Activated naive CD8-positive, alpha-beta T cell treated with anti-CD3 and anti-CD28 coated beads, Interleukin-2, amount 10 ng/mL, durations not matched to agents 7 days and 5 days (primary cell): ENCODE data around the gene AGXT. TPM values are rescaled to one million over a fixed set of nuclear protein-coding genes. Genes with fewer than 3 reads are reported as not detected.

Experiments
- ATAC-seq: fragments of 150-1000 bp; cut with Tn5 transposase; one replicate; pipeline ENCODE4 v1.10.0; 2021; ENCODE audit warnings: low read depth, moderate library complexity
- POLR2A ChIA-PET: fragments of 350-600 bp; sonication (Branson Sonifier 250); formaldehyde crosslinking; loops from one replicate; lab custom pipeline; 2021; ENCODE audit warnings: antibody characterized with exemption; lab: Charles Lee
- DNase-seq: peaks from one replicate; pipeline ENCODE4 v3.0.0; 2021
- H3K27ac Mint-ChIP-seq: one replicate; pipeline ENCODE4 v1.8.0; 2022; ENCODE audit warnings: mild to moderate bottlenecking, mixed read lengths
- H3K27me3 Mint-ChIP-seq: one replicate; pipeline ENCODE4 v1.8.0; 2022; ENCODE audit warnings: mild to moderate bottlenecking, moderate library complexity, mixed read lengths
- H3K36me3 Mint-ChIP-seq: one replicate; pipeline ENCODE4 v1.8.0; 2021; ENCODE audit warnings: mild to moderate bottlenecking, mixed read lengths
- H3K4me1 Mint-ChIP-seq: one replicate; pipeline ENCODE4 v1.8.0; 2021; ENCODE audit warnings: mixed read lengths
- H3K4me3 Mint-ChIP-seq: one replicate; pipeline ENCODE4 v1.8.0; 2022; ENCODE audit warnings: mild to moderate bottlenecking, moderate library complexity, mixed read lengths
- H3K9me3 Mint-ChIP-seq: one replicate; pipeline ENCODE4 v1.8.0; 2021; ENCODE audit warnings: mixed read lengths
- total RNA-seq, 2 experiments: library from RNA; stranded (reverse); gene quantifications; one replicate each; pipeline ENCODE4 v1.2.3, GENCODE V29; 2021

AGXT gene
- total RNA-seq, 2 experiments from 2014 or later, result not detected

GRCh38 chr2:240920783-240921231 is 52.2 kb downstream of the AGXT start:
- POLR2A ChIA-PET, result no interaction called here
- no peaks in the 10 kb centered on the region for H3K9me3 Mint-ChIP-seq
- H3K36me3 Mint-ChIP-seq, result no peaks in the 10 kb centered on the region
- peaks cover 6% of the 10 kb centered on the region for H3K27me3 Mint-ChIP-seq
- ATAC-seq (no peak), DNase-seq (peak; percentile 27)
- H3K4me3 Mint-ChIP-seq, result no peak overlapping the region
- no peaks in the 10 kb centered on the region for H3K4me1 Mint-ChIP-seq
- H3K27ac Mint-ChIP-seq, result no peak overlapping the region

- POLR2A ChIA-PET, result no interaction called here
- DNase-seq, result peak; percentile 27
- H3K4me3 Mint-ChIP-seq, result no peak overlapping the region
- ATAC-seq, result no peak
- no peak overlapping the region for H3K27ac Mint-ChIP-seq
- H3K36me3 Mint-ChIP-seq, result no peaks in the 10 kb centered on the region
- H3K27me3 Mint-ChIP-seq, result peaks cover 5% of the 10 kb centered on the region
- no peaks in the 10 kb centered on the region for H3K9me3 Mint-ChIP-seq
- H3K4me1 Mint-ChIP-seq, result no peaks in the 10 kb centered on the region
These were observed 52.8 kb downstream of the AGXT start for GRCh38 chr2:240921311-240921994.

GRCh38 chr2:240921995-240922244 is 53.3 kb downstream of the AGXT start:
- Mint-ChIP-seq H3K4me3 (no peak overlapping the region), H3K4me1 (no peaks in the 10 kb centered on the region), H3K27ac (no peak overlapping the region), H3K36me3 (no peaks in the 10 kb centered on the region), H3K9me3 (no peaks in the 10 kb centered on the region), H3K27me3 (peaks cover 1% of the 10 kb centered on the region)
- DNase-seq (no peak), ATAC-seq (no peak)
- POLR2A ChIA-PET, result no interaction called here

GRCh38 chr2:240922245-240922981 is 53.8 kb downstream of the AGXT start:
- POLR2A ChIA-PET, result no interaction called here
- Mint-ChIP-seq H3K27me3 (no peaks in the 10 kb centered on the region), H3K36me3 (no peaks in the 10 kb centered on the region), H3K9me3 (no peaks in the 10 kb centered on the region), H3K4me1 (no peaks in the 10 kb centered on the region), H3K27ac (no peak overlapping the region), H3K4me3 (no peak overlapping the region)
- ATAC-seq, result no peak
- DNase-seq, result peak; percentile 30

- Mint-ChIP-seq H3K4me1 (no peaks in the 10 kb centered on the region), H3K4me3 (no peak overlapping the region), H3K27me3 (no peaks in the 10 kb centered on the region), H3K9me3 (no peaks in the 10 kb centered on the region), H3K36me3 (no peaks in the 10 kb centered on the region), H3K27ac (no peak overlapping the region)
- POLR2A ChIA-PET, result no interaction called here
- ATAC-seq (no peak), DNase-seq (no peak)
These were observed 54.4 kb downstream of the AGXT start for GRCh38 chr2:240922982-240923537.

GRCh38 chr2:240925191-240925567 is 56.6 kb downstream of the AGXT start:
- no peak overlapping the region for H3K4me3 Mint-ChIP-seq
- no peaks in the 10 kb centered on the region for H3K4me1 Mint-ChIP-seq
- no peak overlapping the region for H3K27ac Mint-ChIP-seq
- peak; percentile 27 for DNase-seq
- no peak for ATAC-seq
- POLR2A ChIA-PET, result no interaction called here
- H3K36me3 Mint-ChIP-seq, result no peaks in the 10 kb centered on the region
- no peaks in the 10 kb centered on the region for H3K27me3 Mint-ChIP-seq
- H3K9me3 Mint-ChIP-seq, result no peaks in the 10 kb centered on the region

GRCh38 chr2:240925568-240926515 is 57.2 kb downstream of the AGXT start:
- ATAC-seq (no peak), DNase-seq (peak; percentile 28)
- Mint-ChIP-seq H3K36me3 (no peaks in the 10 kb centered on the region), H3K9me3 (no peaks in the 10 kb centered on the region), H3K4me3 (no peak overlapping the region), H3K27ac (no peak overlapping the region), H3K27me3 (no peaks in the 10 kb centered on the region), H3K4me1 (no peaks in the 10 kb centered on the region)
- POLR2A ChIA-PET, result no interaction called here

- DNase-seq (peak; percentile 24), ATAC-seq (no peak)
- Mint-ChIP-seq H3K36me3 (no peaks in the 10 kb centered on the region), H3K4me3 (no peak overlapping the region), H3K4me1 (no peaks in the 10 kb centered on the region), H3K9me3 (no peaks in the 10 kb centered on the region), H3K27me3 (no peaks in the 10 kb centered on the region), H3K27ac (no peak overlapping the region)
- POLR2A ChIA-PET, result no interaction called here
These were observed 58.1 kb downstream of the AGXT start for GRCh38 chr2:240926516-240927389.

GRCh38 chr2:240927390-240927781 is 58.8 kb downstream of the AGXT start:
- ATAC-seq (no peak), DNase-seq (no peak)
- POLR2A ChIA-PET, result no interaction called here
- H3K4me1 Mint-ChIP-seq, result no peaks in the 10 kb centered on the region
- H3K4me3 Mint-ChIP-seq, result no peak overlapping the region
- H3K27me3 Mint-ChIP-seq, result no peaks in the 10 kb centered on the region
- no peaks in the 10 kb centered on the region for H3K36me3 Mint-ChIP-seq
- H3K27ac Mint-ChIP-seq, result no peak overlapping the region
- no peaks in the 10 kb centered on the region for H3K9me3 Mint-ChIP-seq

- POLR2A ChIA-PET, result no interaction called here
- ATAC-seq, result no peak
- no peaks in the 10 kb centered on the region for H3K4me1 Mint-ChIP-seq
- no peaks in the 10 kb centered on the region for H3K27me3 Mint-ChIP-seq
- DNase-seq, result no peak
- H3K36me3 Mint-ChIP-seq, result no peaks in the 10 kb centered on the region
- H3K27ac Mint-ChIP-seq, result no peak overlapping the region
- no peak overlapping the region for H3K4me3 Mint-ChIP-seq
- no peaks in the 10 kb centered on the region for H3K9me3 Mint-ChIP-seq
These were observed 60.1 kb downstream of the AGXT start for GRCh38 chr2:240928476-240929363.

GRCh38 chr2:240929364-240930095 is 60.9 kb downstream of the AGXT start:
- H3K4me1 Mint-ChIP-seq, result no peaks in the 10 kb centered on the region
- no peak overlapping the region for H3K4me3 Mint-ChIP-seq
- no peaks in the 10 kb centered on the region for H3K36me3 Mint-ChIP-seq
- POLR2A ChIA-PET, result no interaction called here
- ATAC-seq (no peak), DNase-seq (no peak)
- H3K27me3 Mint-ChIP-seq, result no peaks in the 10 kb centered on the region
- H3K27ac Mint-ChIP-seq, result no peak overlapping the region
- H3K9me3 Mint-ChIP-seq, result no peaks in the 10 kb centered on the region
